GM21447 (cell line): Measurements from ENCODE around the gene GRAMD2A.

Source experiments
- ATAC-seq: cut with Tn5 transposase; IDR thresholded peaks from one replicate; pipeline ENCODE4 v1.9.1; 2021; ENCODE audit not compliant: unreplicated experiment

GRAMD2A gene

GRCh38 chr15:72168808-72169190 lies 28.8 kb downstream of the GRAMD2A start:
- ATAC-seq = no peak

DNA sequence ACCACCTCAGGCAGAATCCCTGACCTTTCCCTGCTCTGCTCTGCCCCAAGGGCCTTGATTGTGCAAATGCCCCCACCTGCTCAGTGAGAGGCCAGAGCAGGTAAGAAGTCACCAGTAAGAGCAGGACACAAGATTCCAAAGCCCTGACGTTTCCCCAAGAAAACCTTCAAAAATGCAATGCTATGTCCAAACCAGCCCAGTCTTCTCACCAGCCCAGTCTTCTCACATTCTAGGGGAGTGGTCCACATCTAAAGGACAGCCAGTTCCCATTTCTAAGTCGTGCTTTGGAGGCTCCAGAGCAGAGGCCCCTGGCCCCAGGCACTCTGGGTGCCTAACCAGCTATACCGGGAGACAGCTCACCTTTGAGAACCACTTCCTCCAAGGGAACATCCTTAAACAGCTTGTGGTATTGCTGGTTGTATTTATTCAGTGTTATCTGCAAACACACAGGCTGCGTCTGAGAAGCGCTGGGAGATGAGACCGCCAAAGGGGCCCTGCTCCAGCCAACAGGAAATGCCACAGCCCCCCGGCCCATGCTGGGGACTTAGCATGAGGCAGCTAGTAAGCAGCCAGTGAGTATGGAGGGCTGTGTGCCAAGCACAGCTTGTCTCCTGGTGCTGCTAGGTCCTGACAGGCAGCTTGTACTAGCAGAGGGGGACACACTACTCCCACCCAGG lies 29.3 kb downstream of the GRAMD2A start:
- no peak for ATAC-seq

GRCh38 chr15:72167445-72167844 lies 30.1 kb downstream of the GRAMD2A start:
- no peak for ATAC-seq

DNA sequence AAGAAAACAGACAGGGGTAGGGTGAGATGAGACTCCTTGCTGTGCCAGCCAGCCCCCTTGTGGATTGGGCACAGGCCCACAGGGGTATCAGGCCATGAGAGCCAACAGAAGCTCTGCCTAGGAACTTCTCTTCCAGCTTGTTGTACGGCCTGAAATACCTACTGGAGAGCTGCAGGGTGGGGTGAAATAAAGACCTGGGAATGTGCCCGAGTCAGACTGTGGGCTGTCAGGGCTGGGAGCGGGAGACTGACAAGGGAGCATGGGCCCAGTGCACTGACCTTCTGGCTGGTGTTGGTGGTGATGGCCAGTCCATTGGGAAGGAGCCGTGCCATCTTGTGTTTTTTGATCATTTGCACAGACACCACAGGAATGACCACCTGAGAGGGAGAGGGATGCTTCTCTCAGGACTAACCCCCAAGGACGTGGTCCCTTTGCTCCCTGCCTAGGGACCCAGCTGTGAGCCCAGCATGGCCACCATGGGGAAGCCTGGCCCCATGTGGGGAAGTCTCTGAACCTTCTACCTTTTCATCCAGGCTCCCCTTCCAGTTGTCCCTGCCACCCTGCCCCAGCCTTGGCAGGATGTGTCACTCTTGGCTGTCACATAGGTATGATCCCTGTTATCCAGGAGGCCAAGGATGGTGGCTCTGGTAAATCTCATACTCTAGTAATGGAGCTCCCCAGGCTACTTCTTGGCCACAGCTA lies 30.7 kb downstream of the GRAMD2A start:
- ATAC-seq = no peak

- no peak for ATAC-seq
Measured at GRCh38 chr15:72163719-72164118, 33.9 kb downstream of the GRAMD2A start.

- no peak for ATAC-seq
Measured at GRCh38 chr15:72162569-72162968, 35.0 kb downstream of the GRAMD2A start.

DNA sequence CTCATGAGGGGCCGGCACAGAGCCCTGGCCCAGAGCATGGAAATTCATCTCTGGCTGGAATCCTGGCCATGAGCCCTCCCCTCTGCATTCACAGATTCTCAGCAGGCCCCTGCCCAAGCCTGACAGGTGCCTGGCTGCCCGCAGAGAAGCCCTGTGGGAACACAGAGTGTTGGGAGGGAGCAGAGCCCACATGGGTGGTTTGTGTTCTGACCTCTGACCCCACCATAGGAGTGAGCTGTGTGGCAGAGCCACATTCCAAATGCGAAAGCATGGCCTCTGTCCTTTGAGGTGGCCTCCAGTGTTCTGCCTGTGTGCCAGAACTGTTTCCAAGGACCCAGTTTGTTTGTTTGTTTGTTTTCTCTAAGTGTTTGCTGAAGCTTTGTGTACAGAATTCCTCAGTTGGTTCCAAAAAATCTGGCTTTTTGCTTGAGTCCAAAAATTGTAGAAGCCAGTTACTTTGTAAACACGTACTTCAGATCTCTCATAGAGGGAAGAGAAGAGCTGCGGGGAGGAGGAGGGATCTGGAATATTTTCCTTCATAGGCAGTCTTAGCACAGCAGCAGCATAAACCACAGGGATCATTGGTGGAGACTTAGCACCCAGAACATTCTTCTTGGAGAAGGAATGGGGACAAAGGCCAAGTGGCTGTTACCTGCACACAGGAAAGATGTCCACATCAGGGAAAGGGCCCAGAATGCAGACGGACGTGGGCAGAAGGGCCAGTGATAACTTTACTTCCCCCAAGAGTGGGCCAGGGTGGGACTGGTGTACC lies 36.0 kb downstream of the GRAMD2A start:
- ATAC-seq = no peak

DNA sequence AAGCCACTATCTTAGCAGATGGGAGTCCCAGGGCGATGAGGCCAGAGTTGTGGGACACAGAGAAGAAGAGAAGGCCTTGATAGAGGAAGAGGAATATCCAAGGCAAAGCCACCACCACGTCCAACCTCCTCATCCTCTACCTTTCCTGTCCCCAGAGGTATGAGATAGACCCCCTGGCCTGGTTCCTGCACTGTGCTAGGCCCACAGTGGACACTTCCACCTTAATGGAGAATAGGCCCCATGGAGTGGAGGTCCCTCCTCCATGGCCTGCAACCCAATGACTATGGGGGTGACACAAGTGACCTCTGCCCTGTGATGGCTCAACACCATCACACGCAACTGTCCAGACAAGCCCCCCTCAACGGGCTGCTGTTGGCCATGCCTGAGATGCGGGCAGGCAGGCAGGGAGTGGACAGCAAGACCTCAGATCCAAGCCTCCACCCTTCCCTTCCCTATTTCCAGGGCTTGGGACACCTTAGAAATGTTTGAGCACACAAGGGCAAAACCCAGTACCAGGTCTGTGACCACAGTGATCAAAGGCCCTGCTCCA lies 36.8 kb downstream of the GRAMD2A start:
- no peak for ATAC-seq

- no peak for ATAC-seq
Measured at GRCh38 chr15:72156928-72157327, 40.7 kb downstream of the GRAMD2A start.

DNA sequence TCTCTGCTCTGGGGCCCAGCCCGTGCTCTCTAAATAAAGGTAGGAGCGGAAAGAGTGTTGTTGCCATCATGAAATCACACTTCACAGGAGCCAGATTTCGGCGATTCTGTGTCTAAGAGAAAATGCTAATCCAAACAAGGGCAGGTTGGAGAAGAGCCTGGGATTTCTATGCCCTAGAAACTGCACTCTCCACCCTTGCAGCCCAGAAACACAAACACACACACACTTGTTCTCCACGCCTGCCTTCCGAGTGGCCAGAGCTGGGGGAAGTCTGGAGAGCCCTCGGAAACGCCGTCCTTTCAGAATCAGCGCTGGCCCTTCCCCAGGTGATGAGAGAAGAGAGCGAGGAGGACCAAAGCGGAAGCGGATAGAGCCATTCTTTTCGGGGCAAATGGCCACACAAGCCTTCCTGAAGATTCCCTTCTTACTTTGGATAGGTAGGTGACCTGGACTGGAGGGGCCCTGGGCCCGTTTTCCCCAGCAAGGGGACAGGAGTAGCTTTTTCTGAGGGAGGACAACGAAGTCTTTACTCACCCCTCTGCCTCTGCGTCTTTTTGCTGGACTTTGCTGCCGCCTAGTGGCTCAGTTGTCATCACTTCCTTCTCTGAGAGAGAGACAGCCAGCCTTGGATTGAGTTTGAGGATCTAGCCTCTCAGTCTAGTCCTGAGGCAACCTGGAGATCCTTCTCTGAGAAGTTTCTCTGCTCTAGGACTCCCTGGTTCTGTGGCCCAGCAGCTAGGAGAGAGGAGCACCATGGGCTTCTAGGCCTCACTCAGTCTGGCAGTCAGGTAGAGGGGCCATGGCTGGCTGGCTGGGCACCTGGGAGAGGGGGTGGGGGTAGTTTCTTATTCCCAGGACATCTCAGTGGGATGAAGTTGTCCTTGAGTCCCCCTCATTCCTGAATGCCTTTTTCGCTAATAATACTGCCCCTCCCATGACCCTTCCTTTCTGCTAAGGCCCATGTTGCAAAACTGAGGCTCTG lies 41.7 kb downstream of the GRAMD2A start:
- ATAC-seq = peak; percentile 81

DNA sequence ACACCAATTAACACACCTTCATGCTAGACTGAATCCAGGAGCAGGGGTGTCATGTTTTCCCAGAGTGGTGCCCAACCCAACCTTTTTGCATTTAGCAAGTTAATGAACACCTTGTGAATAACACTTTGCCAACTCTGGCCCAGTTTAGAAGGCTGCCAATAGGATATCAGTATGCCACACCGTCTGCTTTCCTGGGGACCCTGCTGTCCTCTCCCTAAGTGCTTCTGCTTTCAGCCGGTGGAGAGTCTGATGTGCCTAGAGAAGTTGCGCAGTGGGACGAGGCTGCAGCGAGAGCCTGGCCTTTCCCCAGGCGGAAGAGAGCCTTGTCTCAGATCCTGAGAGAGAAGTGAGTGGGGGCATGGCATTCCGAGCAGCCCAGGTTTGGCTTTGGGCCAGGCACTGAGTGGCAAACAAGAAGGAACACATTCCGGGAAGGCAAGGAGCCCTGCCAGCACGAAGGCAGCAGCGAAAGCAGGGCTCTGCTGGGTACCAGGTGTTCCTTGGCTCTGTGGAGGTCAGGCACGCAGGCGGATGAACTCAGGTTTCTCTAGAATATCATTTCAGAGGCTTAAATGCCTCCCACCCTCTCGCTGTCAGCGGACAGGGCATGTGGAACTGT lies 42.5 kb downstream of the GRAMD2A start:
- no peak for ATAC-seq

GRCh38 chr15:72154316-72154715 lies 43.3 kb downstream of the GRAMD2A start:
- ATAC-seq = no peak

- no peak for ATAC-seq
Measured at GRCh38 chr15:72153269-72154000, 44.2 kb downstream of the GRAMD2A start.

GRCh38 chr15:72147418-72147817 lies 50.2 kb downstream of the GRAMD2A start:
- no peak for ATAC-seq

DNA sequence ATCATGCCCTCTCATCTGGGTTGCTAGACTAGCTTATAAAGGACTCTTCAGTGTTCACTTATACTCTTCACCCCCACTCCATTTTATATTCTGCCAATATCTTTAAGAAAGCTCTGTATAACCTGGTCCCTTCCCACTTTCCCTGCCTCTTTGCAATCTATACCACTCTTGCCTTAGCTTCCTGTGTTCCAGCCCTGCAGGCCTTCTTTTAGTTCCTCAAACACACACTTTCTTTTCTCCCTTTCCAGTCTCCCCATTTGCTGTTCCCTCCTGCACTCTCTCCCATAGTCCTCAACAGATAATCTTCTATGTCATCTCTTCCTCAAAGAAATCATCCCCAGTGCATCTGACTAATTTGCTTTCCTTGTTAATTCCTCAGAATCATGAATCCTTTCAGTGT lies 50.7 kb downstream of the GRAMD2A start:
- ATAC-seq = no peak

DNA sequence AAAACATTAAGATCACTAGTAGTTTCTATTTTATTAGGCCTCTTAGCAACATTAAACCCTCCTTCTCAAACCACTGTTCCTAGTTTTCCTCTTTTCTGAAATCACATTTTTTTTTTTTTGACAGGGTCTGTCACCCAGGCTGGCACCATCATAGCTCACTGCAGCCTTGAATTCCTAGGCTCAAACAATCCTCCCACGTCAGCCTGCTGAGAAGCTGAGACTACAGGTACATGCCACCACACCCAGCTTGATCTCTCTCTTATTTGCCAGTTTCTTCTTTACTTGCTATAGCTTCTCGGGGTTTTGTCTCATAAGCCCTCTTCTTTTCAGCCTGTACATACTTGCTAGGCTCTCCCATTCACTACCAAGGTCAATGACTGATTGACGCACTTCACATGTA lies 51.4 kb downstream of the GRAMD2A start:
- no peak for ATAC-seq

GRCh38 chr15:72141171-72142084 lies 56.2 kb downstream of the GRAMD2A start:
- ATAC-seq = peak; percentile 100

DNA sequence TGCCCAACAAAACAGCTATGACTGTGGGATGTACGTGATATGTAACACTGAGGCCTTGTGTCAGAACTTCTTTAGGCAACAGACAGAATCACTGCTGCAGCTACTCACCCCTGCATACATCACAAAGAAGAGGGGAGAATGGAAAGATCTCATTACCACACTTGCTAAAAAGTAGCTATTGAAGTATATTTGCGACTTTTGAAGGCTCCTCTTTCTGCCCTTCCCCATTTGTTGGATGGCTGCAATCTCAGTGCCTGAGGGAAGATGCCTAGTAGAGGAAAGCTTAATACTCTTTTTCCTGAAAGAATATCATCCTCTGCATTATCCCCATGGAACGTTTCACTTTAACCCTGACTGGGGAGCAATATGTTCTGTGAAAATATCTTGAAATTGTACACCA lies 57.5 kb downstream of the GRAMD2A start:
- ATAC-seq = no peak
